Measurements from ENCODE around the gene SPATA31C1.

DNA sequence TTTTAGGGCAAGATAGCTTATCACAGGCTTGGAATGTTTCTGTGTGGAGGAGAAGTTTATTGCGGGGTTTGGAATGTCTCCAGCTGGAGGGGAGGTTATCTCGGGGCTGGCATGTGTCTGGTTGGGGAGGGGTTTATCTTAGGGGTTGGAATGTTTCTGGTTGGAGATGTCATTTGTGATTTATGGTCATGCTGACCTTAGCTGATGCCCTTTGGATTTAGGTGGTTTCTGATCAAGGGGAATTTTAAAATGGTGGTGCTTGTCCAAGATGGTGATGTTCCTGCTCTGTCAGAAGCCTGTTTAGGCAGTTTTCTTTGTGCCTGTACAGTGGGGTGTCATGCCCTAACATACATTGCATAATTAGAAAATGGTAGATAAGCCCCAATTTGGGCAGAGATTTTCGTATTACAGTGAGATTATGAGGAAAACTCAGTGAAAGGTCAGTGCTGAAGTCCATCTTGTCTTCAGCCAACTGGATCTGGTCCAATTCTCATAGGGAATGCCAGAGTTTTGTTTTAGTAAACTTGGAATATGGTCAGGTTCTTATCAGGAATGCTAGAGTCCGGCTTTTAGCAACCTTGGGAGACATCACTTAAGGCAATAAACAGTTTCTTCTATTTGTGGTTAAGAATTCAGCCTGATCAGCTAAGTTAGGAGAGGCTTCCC, 42.3 kb downstream of the SPATA31C1 start:
- no peak for TF ChIP-seq EZH2 (IDR thresholded peaks at IDR 0.05; ENCODE audit: low read length, unreplicated experiment)
- TF ChIP-seq, protein P1, sequence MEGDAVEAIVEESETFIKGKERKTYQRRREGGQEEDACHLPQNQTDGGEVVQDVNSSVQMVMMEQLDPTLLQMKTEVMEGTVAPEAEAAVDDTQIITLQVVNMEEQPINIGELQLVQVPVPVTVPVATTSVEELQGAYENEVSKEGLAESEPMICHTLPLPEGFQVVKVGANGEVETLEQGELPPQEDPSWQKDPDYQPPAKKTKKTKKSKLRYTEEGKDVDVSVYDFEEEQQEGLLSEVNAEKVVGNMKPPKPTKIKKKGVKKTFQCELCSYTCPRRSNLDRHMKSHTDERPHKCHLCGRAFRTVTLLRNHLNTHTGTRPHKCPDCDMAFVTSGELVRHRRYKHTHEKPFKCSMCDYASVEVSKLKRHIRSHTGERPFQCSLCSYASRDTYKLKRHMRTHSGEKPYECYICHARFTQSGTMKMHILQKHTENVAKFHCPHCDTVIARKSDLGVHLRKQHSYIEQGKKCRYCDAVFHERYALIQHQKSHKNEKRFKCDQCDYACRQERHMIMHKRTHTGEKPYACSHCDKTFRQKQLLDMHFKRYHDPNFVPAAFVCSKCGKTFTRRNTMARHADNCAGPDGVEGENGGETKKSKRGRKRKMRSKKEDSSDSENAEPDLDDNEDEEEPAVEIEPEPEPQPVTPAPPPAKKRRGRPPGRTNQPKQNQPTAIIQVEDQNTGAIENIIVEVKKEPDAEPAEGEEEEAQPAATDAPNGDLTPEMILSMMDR (conservative IDR thresholded peaks at IDR 0.05; ENCODE audit: low read depth, low read length) = no peak

Measured in PC-3 (cell line).